A673 (cell line): ENCODE measurements around the gene UGT1A9. TPM values are rescaled to one million over a fixed set of nuclear protein-coding genes. Genes with fewer than 3 reads are reported as not detected.

Experiments used
- BruUV-seq: library from RNA; stranded (reverse); fragments of 400-500 nt; replicated peaks from 2 replicates; lab custom pipeline; 2021; lab: Mats Ljungman, UMichigan
- CTCF ChIA-PET: fragments of 300-600 bp; sonication (Branson Sonifier 250); formaldehyde crosslinking; loops from one replicate; lab custom pipeline; 2022; ENCODE audit warnings: antibody characterized with exemption; lab: Charles Lee
- POLR2A ChIA-PET: fragments of 300-600 bp; sonication (Branson Sonifier 250); formaldehyde crosslinking; loops from one replicate; lab custom pipeline; 2022; ENCODE audit warnings: antibody characterized with exemption; ENCODE audit not compliant: low non-redundant PET; lab: Charles Lee
- DNase-seq: peaks from one replicate; pipeline ENCODE4 v3.0.0-alpha.2; 2015; ENCODE audit warnings: low spot score
- H3K27ac ChIP-seq: fragments of 200-600 bp; sonication (generic); 2 replicates; pipeline ENCODE4 v1.5.1; 2016; ENCODE audit warnings: mixed run types, low read depth, mild to moderate bottlenecking, mixed read lengths, antibody characterized with exemption, low read length; ENCODE audit not compliant: poor library complexity, severe bottlenecking
- H3K27me3 ChIP-seq: fragments of 200-600 bp; sonication (generic); replicated peaks from 2 replicates; pipeline ENCODE4 v1.6.1; 2017; ENCODE audit warnings: mixed run types, low read depth, mild to moderate bottlenecking, mixed read lengths, antibody characterized with exemption, low read length; ENCODE audit not compliant: insufficient read depth, poor library complexity
- H3K36me3 ChIP-seq: fragments of 200-600 bp; sonication (generic); 2 replicates; pipeline ENCODE4 v1.6.1; 2016; ENCODE audit warnings: mixed run types, mild to moderate bottlenecking, mixed read lengths, antibody characterized with exemption, low read length; ENCODE audit not compliant: insufficient read depth, poor library complexity, severe bottlenecking
- H3K4me1 ChIP-seq: fragments of 200-600 bp; sonication (generic); 2 replicates; pipeline ENCODE4 v1.6.1; 2017; ENCODE audit warnings: mixed run types, mild to moderate bottlenecking, mixed read lengths, antibody characterized with exemption, low read length; ENCODE audit not compliant: insufficient read depth, poor library complexity, severe bottlenecking
- H3K4me3 ChIP-seq: fragments of 200-600 bp; sonication (generic); 2 replicates; pipeline ENCODE4 v1.5.1; 2016; ENCODE audit warnings: low read depth, mixed run types, mild to moderate bottlenecking, mixed read lengths, low read length; ENCODE audit not compliant: poor library complexity, severe bottlenecking
- H3K9me3 ChIP-seq: fragments of 200-600 bp; sonication (generic); 2 replicates; pipeline ENCODE4 v1.6.1; 2016; ENCODE audit warnings: mixed run types, low read depth, mild to moderate bottlenecking, mixed read lengths, antibody characterized with exemption, low read length; ENCODE audit not compliant: poor library complexity, severe bottlenecking
- CTCF ChIP-seq: fragments of 300-800, 200-600 bp; sonication (generic); conservative IDR thresholded peaks from 2 replicates; pipeline ENCODE4 v1.5.1; 2017; ENCODE audit warnings: low read depth, mild to moderate bottlenecking, antibody characterized with exemption, low read length, moderate library complexity, mixed read lengths
- EZH2 ChIP-seq: fragments of 200-600 bp; sonication (generic); IDR thresholded peaks from 2 replicates; pipeline ENCODE4 v1.6.1; 2017; ENCODE audit warnings: borderline replicate concordance, low read depth, mild to moderate bottlenecking, mixed read lengths, antibody characterized with exemption, low read length; ENCODE audit not compliant: poor library complexity, severe bottlenecking
- intact Hi-C: fragments of 100-400 bp; cut with micrococcal nuclease; formaldehyde crosslinking; loops from one replicate; pipeline ENCODE4 v1.10.0; 2022; ENCODE audit not compliant: unreplicated experiment
- total RNA-seq: library from RNA; stranded (reverse); gene quantifications from 2 replicates; pipeline ENCODE4 v1.2.3, GENCODE V29; 2021

The UGT1A9 gene
- total RNA-seq, 1 experiment from 2014 or later, result not detected

GRCh38 chr2:233663911-233664310 lies 7.8 kb upstream of the UGT1A9 start:
- Histone ChIP-seq H3K4me1 (no peaks in the 10 kb centered on the region), H3K4me3 (no peak overlapping the region), H3K27me3 (no peaks in the 10 kb centered on the region), H3K27ac (no peak overlapping the region), H3K36me3 (no peaks in the 10 kb centered on the region), H3K9me3 (no peaks in the 10 kb centered on the region)
- intact Hi-C loops, result no loop called here
- CTCF ChIA-PET, result no interaction called here
- DNase-seq, result no peak
- POLR2A ChIA-PET, result no interaction called here
- BruUV-seq, result no TSS peak
- TF ChIP-seq CTCF (no peak), EZH2 (no peak)

GRCh38 chr2:233668605-233669260 lies 3.0 kb upstream of the UGT1A9 start:
- Histone ChIP-seq H3K36me3 (no peaks in the 10 kb centered on the region), H3K4me3 (no peak overlapping the region), H3K9me3 (no peaks in the 10 kb centered on the region), H3K27me3 (no peaks in the 10 kb centered on the region), H3K27ac (no peak overlapping the region), H3K4me1 (no peaks in the 10 kb centered on the region)
- DNase-seq, result no peak
- TF ChIP-seq CTCF (no peak), EZH2 (no peak)
- ChIA-PET POLR2A (no interaction called here), CTCF (no interaction called here)
- BruUV-seq, result no TSS peak
- intact Hi-C loops, result no loop called here

GRCh38 chr2:233672886-233673285 lies 1.2 kb downstream of the UGT1A9 start:
- BruUV-seq, result no TSS peak
- ChIA-PET CTCF (no interaction called here), POLR2A (no interaction called here)
- TF ChIP-seq EZH2 (no peak), CTCF (no peak)
- H3K4me1 ChIP-seq, result no peaks in the 10 kb centered on the region
- intact Hi-C loops, result no loop called here
- H3K4me3 ChIP-seq, result no peak overlapping the region
- H3K27ac ChIP-seq, result no peak overlapping the region
- no peak for DNase-seq
- no peaks in the 10 kb centered on the region for H3K36me3 ChIP-seq
- no peaks in the 10 kb centered on the region for H3K27me3 ChIP-seq
- no peaks in the 10 kb centered on the region for H3K9me3 ChIP-seq
